Ascending aorta (tissue), 2 donors: ENCODE data around the gene BFSP2. TPM values are rescaled to one million over a fixed set of nuclear protein-coding genes. Genes with fewer than 3 reads are reported as not detected.

Experiments
- DNase-seq, 2 donors: peaks; one replicate each; pipeline ENCODE4 v3.0.0-alpha.2; 2019; ENCODE audit warnings: low spot score in 2 of 2
- H3K27ac ChIP-seq, 2 donors: fragments of 200-600 bp; sonication (generic); one replicate each; pipeline ENCODE4 v1.5.1; 2016 to 2017; ENCODE audit warnings: mild to moderate bottlenecking in 1 of 2
- H3K27me3 ChIP-seq: fragments of 200-600 bp; sonication (generic); one replicate; pipeline ENCODE4 v1.5.1; 2017
- H3K36me3 ChIP-seq, 2 donors: fragments of 200-600 bp; sonication (generic); one replicate each; pipeline ENCODE4 v1.5.1; 2016
- H3K4me1 ChIP-seq, 2 donors: fragments of 200-600 bp; sonication (generic); one replicate each; pipeline ENCODE4 v1.5.1; 2016 to 2017; ENCODE audit warnings: mild to moderate bottlenecking in 1 of 2
- H3K4me3 ChIP-seq, 2 donors: fragments of 200-600 bp; sonication (generic); one replicate each; pipeline ENCODE4 v1.5.1; 2016 to 2017; ENCODE audit warnings: mild to moderate bottlenecking in 1 of 2
- H3K9me3 ChIP-seq, 2 donors: fragments of 200-600 bp; sonication (generic); one replicate each; pipeline ENCODE4 v1.5.1; 2016
- intact Hi-C: fragments of 100-400 bp; cut with DNase I; formaldehyde crosslinking; loops from one replicate; pipeline ENCODE4 v1.15.1; 2023
- total RNA-seq: library from RNA; depleted of rRNA; stranded (reverse); fragments of >200 nt; gene quantifications from one replicate; pipeline ENCODE4 v1.1.0, GENCODE V29; 2016
- TF ChIP-seq, protein P1 (sequence below), 3 experiments: fragments of 200-600 bp in 2 of 3; fragments of 450-650 bp in 1 of 3; sonication (generic) in 2 of 3; IDR thresholded peaks; one replicate each; pipeline ENCODE4 v1.5.1; 2016 to 2019; ENCODE audit warnings: antibody characterized with exemption in 3 of 3, mild to moderate bottlenecking in 1 of 3, moderate library complexity in 1 of 3

BFSP2 gene
- total RNA-seq, 1 donor from 2014 or later, result not detected

DNA sequence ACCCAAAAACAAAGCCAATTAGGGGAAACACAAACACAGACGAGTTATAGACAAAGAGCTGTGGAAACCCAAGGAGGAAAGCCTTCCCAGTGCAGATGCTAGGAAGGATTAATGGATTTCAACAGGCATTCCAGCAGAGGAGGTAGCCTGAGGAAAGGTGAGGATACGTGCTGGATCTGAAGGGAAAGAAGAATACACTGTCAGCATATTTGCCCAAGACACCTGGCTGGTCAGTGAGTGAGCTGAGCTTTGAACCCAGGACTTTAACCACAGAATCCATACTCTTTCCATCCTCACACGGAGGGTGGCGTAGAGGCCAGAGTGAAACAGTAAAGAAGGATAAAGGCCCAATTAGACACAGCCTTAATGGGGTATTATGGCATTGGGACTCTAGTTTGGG is 9.1 kb upstream of the BFSP2 start:
- Histone ChIP-seq H3K4me3 (no peak overlapping the region), H3K4me1 (no peaks in the 10 kb centered on the region), H3K27ac (no peak overlapping the region), H3K9me3 (no peaks in the 10 kb centered on the region), H3K27me3 (no peaks in the 10 kb centered on the region), H3K36me3 (no peaks in the 10 kb centered on the region)
- no peak for DNase-seq
- TF ChIP-seq, protein P1, sequence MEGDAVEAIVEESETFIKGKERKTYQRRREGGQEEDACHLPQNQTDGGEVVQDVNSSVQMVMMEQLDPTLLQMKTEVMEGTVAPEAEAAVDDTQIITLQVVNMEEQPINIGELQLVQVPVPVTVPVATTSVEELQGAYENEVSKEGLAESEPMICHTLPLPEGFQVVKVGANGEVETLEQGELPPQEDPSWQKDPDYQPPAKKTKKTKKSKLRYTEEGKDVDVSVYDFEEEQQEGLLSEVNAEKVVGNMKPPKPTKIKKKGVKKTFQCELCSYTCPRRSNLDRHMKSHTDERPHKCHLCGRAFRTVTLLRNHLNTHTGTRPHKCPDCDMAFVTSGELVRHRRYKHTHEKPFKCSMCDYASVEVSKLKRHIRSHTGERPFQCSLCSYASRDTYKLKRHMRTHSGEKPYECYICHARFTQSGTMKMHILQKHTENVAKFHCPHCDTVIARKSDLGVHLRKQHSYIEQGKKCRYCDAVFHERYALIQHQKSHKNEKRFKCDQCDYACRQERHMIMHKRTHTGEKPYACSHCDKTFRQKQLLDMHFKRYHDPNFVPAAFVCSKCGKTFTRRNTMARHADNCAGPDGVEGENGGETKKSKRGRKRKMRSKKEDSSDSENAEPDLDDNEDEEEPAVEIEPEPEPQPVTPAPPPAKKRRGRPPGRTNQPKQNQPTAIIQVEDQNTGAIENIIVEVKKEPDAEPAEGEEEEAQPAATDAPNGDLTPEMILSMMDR (IDR thresholded peaks at IDR 0.05), result no peak
- intact Hi-C loops, result no loop called here

DNA sequence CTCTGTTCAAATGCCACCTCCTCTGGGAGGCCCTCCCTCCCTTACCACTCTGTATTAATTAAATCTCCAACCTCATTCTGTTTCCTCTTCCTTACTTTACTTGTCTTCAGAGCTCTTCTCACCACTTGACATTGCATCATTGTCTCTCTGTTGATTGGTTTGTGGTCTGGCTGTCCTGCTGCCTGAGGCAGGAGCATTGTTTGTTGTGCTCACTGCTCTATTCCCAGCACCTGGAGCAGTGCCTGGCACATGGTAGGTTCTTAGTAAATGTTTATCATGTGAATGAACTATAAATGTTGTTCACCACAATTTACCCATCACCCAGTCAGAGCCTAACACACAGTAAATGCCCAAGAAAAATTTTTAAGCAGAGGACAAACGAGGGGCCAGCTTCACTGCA is 6.7 kb upstream of the BFSP2 start:
- Histone ChIP-seq H3K4me3 (no peak overlapping the region), H3K4me1 (no peaks in the 10 kb centered on the region), H3K27me3 (no peaks in the 10 kb centered on the region), H3K27ac (no peak overlapping the region), H3K36me3 (no peaks in the 10 kb centered on the region), H3K9me3 (no peaks in the 10 kb centered on the region)
- DNase-seq, result no peak
- intact Hi-C loops, result no loop called here
- TF ChIP-seq, protein P1 (IDR thresholded peaks at IDR 0.05), result no peak

DNA sequence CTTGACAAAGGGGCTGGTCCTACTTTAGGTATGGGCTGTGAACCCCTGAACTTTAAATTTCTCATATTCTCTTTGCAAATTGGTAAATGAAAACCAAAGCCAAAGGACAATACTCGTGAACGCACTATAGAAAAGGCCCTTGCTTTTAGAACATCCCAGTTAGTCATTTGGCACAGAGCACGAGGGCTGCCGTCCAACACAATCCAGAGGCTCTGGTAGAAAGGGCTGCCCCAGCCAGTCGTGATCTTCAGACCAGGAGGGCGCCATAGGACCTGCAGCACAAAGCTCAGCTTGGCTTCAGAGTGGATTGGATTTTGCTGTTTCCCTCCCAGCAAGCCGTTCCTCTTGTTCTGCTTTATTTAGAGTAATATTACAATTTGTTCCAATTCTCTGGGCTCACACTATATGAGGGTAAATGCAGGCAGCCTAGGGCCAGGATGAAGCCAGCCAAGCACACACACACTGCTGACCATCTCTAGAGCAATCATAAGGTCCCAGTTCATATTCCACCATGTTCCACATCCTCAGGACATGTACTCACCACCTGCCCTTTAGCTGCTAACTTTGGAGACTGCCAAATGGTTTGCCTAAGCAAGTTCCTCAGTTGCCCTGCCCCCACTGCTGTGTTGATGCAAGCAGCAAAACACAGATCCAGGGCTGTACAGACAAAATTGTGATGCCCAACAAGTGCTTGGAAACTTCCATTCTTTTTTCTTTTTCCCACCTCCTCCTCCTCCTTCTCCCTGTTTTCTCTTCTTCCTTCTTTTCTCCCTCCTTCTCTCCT is 6.0 kb upstream of the BFSP2 start:
- H3K4me1 ChIP-seq, result no peaks in the 10 kb centered on the region
- no peak overlapping the region for H3K27ac ChIP-seq
- no peaks in the 10 kb centered on the region for H3K27me3 ChIP-seq
- no peaks in the 10 kb centered on the region for H3K36me3 ChIP-seq
- TF ChIP-seq, protein P1 (IDR thresholded peaks at IDR 0.05), result no peak
- intact Hi-C loops, result no loop called here
- H3K9me3 ChIP-seq, result no peaks in the 10 kb centered on the region
- no peak for DNase-seq
- H3K4me3 ChIP-seq, result no peak overlapping the region

DNA sequence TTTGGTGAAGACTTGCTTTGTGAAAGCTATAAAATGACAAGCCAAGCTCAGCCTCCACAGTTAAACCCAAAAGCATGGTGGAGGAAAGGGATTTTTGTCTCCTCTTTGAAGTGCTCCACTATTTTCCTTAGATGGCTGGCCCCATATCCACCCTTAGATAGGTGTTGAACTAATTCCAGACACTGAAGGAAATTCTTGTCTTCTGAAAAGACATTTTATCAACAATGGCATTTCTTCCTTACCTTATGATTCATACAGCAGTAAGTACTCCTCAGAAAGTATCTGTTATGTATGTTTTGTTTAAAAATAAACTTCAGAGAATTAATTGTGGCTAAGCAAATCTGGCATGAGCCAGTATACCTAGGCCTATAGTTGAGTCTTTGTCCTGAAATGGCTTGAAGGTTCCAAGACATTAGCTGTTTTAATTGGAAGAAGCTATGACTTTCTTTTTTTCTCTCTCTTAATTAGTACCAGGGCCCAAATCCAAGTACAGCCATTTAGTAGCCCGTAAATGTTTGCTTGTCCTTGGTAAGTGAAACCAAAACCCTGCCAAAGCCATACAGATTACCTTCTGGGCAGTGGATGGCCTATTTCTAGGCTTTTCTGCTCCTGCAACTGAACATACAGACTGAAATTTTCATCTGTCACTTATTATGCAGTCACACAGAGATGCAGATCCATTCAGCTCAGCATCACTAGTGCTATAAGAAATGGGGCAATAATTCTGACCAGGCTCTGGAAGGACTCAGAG is 5.1 kb upstream of the BFSP2 start:
- Histone ChIP-seq H3K4me3 (no peak overlapping the region), H3K36me3 (no peaks in the 10 kb centered on the region), H3K27ac (no peak overlapping the region), H3K4me1 (no peaks in the 10 kb centered on the region), H3K9me3 (no peaks in the 10 kb centered on the region), H3K27me3 (no peaks in the 10 kb centered on the region)
- intact Hi-C loops, result no loop called here
- DNase-seq, result no peak
- TF ChIP-seq, protein P1 (IDR thresholded peaks at IDR 0.05), result no peak

DNA sequence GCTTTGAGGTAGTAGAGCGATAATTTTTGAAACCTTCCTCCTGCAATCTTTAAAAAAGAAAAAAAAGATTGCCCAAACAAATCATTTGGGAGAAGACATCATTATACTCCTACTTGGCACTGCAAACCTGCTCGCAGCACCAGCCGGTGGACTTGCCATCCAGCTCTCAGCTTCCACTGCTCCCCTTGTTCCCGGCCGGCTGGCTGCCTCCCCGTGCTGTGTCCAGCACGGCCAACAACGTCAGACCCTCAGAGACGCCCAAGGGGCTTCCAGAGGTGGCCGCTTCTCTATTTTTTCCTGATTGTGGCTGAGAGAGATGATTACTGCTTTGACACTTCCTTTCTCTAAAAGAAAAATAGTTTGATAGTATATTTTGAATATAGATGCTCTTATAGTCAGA is 3.0 kb upstream of the BFSP2 start:
- Histone ChIP-seq H3K4me1 (no peaks in the 10 kb centered on the region), H3K36me3 (no peaks in the 10 kb centered on the region), H3K4me3 (no peak overlapping the region), H3K27me3 (no peaks in the 10 kb centered on the region), H3K9me3 (no peaks in the 10 kb centered on the region), H3K27ac (no peak overlapping the region)
- intact Hi-C loops, result no loop called here
- TF ChIP-seq, protein P1 (IDR thresholded peaks at IDR 0.05), result no peak
- no peak for DNase-seq
